Psoas muscle (tissue), 8 donors: Measurements from ENCODE around the gene WDR3. TPM values are rescaled to one million over a fixed set of nuclear protein-coding genes. Genes with fewer than 3 reads are reported as not detected.

Source experiments
- ATAC-seq, 4 donors: fragments of 200-7000 bp; cut with Tn5 transposase; one replicate each; pipeline ENCODE4 v1.9.1; 2020; ENCODE audit warnings: moderate library complexity in 3 of 4, mild to moderate bottlenecking in 2 of 4
- DNase-seq, 2 donors: peaks; one replicate each; pipeline ENCODE4 v3.0.0-alpha.2; 2020
- H3K27ac ChIP-seq: fragments of 200-600 bp; one replicate; pipeline ENCODE4 v1.8.0; 2022
- H3K27me3 ChIP-seq, 3 donors: fragments of 200-600 bp in 1 of 3; one replicate each; pipeline versions ENCODE4 v1.6.1 to v1.8.0; 2013 to 2022; ENCODE audit warnings: low read length in 2 of 3, mild to moderate bottlenecking in 2 of 3, moderate library complexity in 1 of 3; ENCODE audit not compliant: insufficient read depth in 3 of 3
- H3K36me3 ChIP-seq, 2 donors: fragments of 200-600 bp in 1 of 2; one replicate each; pipeline versions ENCODE4 v1.6.1 to v1.8.0; 2013 to 2022; ENCODE audit warnings: low read depth in 1 of 2, mild to moderate bottlenecking in 1 of 2, moderate library complexity in 1 of 2; ENCODE audit not compliant: insufficient read depth in 1 of 2
- H3K4me1 ChIP-seq: fragments of 200-600 bp; one replicate; pipeline ENCODE4 v1.8.0; 2022
- H3K4me3 ChIP-seq: fragments of 200-600 bp; one replicate; pipeline ENCODE4 v1.8.0; 2022; ENCODE audit warnings: mild to moderate bottlenecking
- H3K9me3 ChIP-seq: fragments of 200-600 bp; one replicate; pipeline ENCODE4 v1.8.0; 2022
- WGBS, 3 donors: extraction: QIAGEN DNeasy Blood & Tissue Kit; methylation state at CpG; one replicate each; pipeline versions ENCODE4 v1.1.6 to v1.1.7; 2013; 5-methylcytosine and 5-hydroxymethylcytosine counted together
- intact Hi-C, 2 donors: fragments of 100-400 bp; cut with DNase I; formaldehyde crosslinking; loops; one replicate each; pipeline versions ENCODE4 v1.11.0 to v1.14.2; 2022
- polyA plus RNA-seq, 3 donors: library from polyadenylated mRNA; stranded (reverse); fragments of 200-250 nt; gene quantifications; one replicate each; pipeline ENCODE4 v1.2.3, GENCODE V29; 2013
- total RNA-seq, 4 donors: library from RNA; stranded (reverse); fragmentation: NEBNext Ultra II Directional in 2 of 4; extraction: Animal tissue kit (Norgen Biotek cat#: 25700) in 2 of 4; gene quantifications; one replicate each; pipeline versions ENCODE4 v1.2.1 to v1.2.4, GENCODE V29; 2021 to 2023
- TF ChIP-seq, protein P1 (sequence below): fragments of 200-600 bp; IDR thresholded peaks from one replicate; pipeline ENCODE4 v1.8.0; 2022; ENCODE audit warnings: antibody characterized with exemption
- donor health status: healthy with polysubstance abuse.
- donor health status: DM: no; HTN: no; CAD: no; lungs with moderate emphysema.
- donor health status: Bipolar disorder and iron deficiency.
- donor health status: healthy.
- donor health status: DM: yes; HTN: yes; CAD: no.
- donor health status: DM: no; HTN: no; CAD: no.
- donor health status: DM: no; HTN: no; CAD: no.
- donor health status: DM: yes; HTN: yes; CAD: no.

The WDR3 gene
- total and polyA plus RNA-seq, 7 donors, result 6.5 to 40.3 (median 23.3) TPM

DNA sequence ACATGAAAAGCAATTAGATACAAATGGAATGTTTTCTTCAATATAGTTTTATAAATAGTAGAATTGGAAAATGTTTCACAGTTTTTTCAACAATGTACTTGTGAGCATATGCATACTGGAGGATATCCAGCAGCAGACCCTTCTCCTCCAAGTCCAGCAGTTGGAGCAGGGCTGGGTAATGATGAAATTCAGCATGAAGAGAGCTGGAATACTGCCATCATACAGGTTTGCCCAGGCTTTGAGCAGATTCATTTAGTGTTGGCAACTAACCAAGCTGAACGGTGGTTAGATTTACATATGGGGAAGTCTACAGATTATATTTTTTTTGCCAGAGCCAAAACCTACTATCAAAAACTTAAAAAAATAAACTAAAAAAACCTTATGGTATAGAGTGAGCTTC, 38.3 kb downstream of the WDR3 start:
- peaks cover 6% of the 10 kb centered on the region for H3K4me1 ChIP-seq
- no peak overlapping the region for H3K4me3 ChIP-seq
- WGBS, 3 donors, result 0 to 6% (median 4%) methylated on average over 1 of the region's 1 CpG
- no peaks in the 10 kb centered on the region for H3K9me3 ChIP-seq
- peak in 1 of 4 donors; percentile 18 for ATAC-seq
- no peak overlapping the region for H3K27ac ChIP-seq
- no peaks in the 10 kb centered on the region for H3K27me3 ChIP-seq
- intact Hi-C loops, result no loop called here
- TF ChIP-seq, protein P1, sequence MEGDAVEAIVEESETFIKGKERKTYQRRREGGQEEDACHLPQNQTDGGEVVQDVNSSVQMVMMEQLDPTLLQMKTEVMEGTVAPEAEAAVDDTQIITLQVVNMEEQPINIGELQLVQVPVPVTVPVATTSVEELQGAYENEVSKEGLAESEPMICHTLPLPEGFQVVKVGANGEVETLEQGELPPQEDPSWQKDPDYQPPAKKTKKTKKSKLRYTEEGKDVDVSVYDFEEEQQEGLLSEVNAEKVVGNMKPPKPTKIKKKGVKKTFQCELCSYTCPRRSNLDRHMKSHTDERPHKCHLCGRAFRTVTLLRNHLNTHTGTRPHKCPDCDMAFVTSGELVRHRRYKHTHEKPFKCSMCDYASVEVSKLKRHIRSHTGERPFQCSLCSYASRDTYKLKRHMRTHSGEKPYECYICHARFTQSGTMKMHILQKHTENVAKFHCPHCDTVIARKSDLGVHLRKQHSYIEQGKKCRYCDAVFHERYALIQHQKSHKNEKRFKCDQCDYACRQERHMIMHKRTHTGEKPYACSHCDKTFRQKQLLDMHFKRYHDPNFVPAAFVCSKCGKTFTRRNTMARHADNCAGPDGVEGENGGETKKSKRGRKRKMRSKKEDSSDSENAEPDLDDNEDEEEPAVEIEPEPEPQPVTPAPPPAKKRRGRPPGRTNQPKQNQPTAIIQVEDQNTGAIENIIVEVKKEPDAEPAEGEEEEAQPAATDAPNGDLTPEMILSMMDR, result no peak
- DNase-seq, result no peak
- peaks cover 0 to 15% of the 10 kb centered on the region in 2 donors for H3K36me3 ChIP-seq

DNA sequence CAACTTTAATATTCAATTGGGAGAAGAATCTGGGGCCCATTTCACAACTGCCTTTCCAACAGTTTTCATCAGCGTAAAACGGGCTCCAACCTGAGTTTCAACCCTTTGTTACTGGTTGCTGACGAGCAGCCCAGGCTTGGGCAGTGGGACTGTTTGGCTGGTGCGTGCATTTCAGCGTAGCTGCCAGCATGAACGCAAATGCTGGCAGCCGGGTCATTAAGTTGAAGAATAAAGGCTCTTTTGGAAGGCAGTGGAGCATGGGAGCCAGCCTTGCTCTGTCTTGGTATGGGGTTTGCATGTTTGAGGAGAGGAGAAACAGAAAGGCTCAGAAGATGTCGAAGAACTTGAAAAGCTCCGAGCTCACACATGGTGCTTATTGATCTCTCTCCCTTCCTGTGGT, 40.7 kb downstream of the WDR3 start:
- DNase-seq, result no peak
- 49 to 53% (median 52%) methylated on average over 9 of the region's 9 CpGs for WGBS, 3 donors
- ATAC-seq, result no peak
- H3K9me3 ChIP-seq, result no peaks in the 10 kb centered on the region
- H3K4me3 ChIP-seq, result no peak overlapping the region
- H3K27me3 ChIP-seq, result no peaks in the 10 kb centered on the region
- intact Hi-C loops, result no loop called here
- TF ChIP-seq, protein P1, result no peak
- no peaks in the 10 kb centered on the region for H3K36me3 ChIP-seq
- no peak overlapping the region for H3K27ac ChIP-seq
- H3K4me1 ChIP-seq, result peaks cover 6% of the 10 kb centered on the region

DNA sequence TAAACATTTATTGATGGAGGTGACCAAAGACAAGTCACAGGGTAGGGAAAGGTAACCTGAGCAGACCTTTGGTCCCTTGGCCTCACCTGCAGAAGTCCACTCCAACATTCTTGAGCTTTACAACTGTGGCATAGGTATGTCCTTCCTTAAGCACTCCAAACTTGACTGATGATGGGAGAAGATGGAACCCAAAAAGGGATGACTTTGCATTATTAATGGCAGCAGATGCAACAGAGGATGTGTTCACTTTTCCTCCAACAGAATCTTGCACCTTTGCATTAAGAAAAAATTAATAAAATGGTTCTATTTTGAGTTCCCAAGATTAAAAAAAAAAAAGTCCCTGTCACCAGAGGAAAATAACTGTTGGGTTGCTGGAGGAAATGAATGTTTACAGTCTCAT, 42.2 kb downstream of the WDR3 start:
- Histone ChIP-seq H3K4me3 (no peak overlapping the region), H3K27me3 (no peaks in the 10 kb centered on the region), H3K27ac (no peak overlapping the region), H3K9me3 (no peaks in the 10 kb centered on the region), H3K4me1 (peaks cover 6% of the 10 kb centered on the region), H3K36me3 (no peaks in the 10 kb centered on the region)
- DNase-seq (no peak), ATAC-seq (no peak)
- TF ChIP-seq, protein P1, result no peak
- intact Hi-C loops, result no loop called here

DNA sequence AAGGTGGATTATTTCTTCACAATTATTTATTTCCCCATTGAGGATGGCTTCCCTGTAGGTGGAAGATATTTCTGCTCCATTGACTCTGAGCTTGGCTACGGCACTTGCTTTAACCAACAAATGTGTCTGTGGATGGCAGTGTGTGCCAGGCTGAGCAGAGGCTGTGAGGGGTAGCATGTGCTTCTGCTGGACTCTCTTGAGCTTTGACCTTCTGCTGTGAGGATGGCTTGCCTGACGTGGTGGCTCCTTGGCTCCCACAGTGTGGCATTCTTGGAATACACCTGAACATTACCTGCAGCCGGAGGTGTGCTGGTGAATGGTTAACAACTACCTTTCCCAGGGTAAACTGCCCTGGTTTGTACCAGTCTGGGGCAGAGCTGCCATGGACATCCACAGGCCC, 46.8 kb downstream of the WDR3 start:
- no peak overlapping the region for H3K27ac ChIP-seq
- DNase-seq (no peak), ATAC-seq (no peak)
- TF ChIP-seq, protein P1, result no peak
- H3K9me3 ChIP-seq, result no peaks in the 10 kb centered on the region
- 69 to 75% (median 71%) methylated on average over 3 of the region's 3 CpGs for WGBS, 3 donors
- no peaks in the 10 kb centered on the region for H3K36me3 ChIP-seq
- intact Hi-C loops, result no loop called here
- peaks cover 0 to 5% (median 4%) of the 10 kb centered on the region in 3 donors for H3K27me3 ChIP-seq
- H3K4me1 ChIP-seq, result no peaks in the 10 kb centered on the region
- no peak overlapping the region for H3K4me3 ChIP-seq

DNA sequence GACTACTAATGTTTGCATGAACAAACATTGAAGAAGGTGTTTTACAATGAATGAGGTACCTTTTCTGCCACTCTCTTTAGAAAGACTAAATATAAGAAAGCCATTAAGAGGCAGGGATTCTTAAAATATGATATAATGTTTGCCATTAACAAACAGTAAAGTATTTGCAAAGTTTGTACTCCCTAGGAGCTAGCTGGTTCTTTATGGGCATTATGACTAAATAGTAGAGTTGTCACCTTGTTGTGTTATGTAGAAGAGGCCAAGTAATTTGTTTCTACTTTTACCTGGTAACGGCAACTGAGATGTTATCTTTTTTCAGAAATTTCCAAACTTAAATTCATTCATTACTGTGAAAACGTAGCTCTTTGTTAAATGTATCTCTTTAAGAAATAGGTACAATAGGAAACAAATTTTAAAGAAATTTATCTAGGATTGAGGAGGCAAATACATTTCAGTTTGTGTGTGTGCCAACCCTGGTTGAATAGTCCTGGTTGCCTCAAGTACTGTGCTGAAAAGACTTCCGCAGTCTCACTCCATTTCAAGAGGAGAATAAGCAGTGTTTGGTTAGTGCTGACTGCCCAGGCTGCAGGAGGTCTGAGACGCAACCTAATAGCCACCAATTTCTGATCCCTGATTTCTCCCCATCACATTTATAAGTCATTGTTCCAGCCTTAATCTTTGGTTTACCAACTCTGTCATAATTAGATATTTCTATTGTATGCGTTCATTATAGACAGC, 52.1 kb downstream of the WDR3 start:
- no peaks in the 10 kb centered on the region for H3K4me1 ChIP-seq
- WGBS, 3 donors, result 85 to 90% (median 86%) methylated on average over 5 of the region's 5 CpGs
- ATAC-seq (no peak), DNase-seq (no peak)
- peaks cover 2 to 13% (median 10%) of the 10 kb centered on the region in 3 donors for H3K27me3 ChIP-seq
- no peaks in the 10 kb centered on the region for H3K9me3 ChIP-seq
- TF ChIP-seq, protein P1, result no peak
- no peaks in the 10 kb centered on the region for H3K36me3 ChIP-seq
- intact Hi-C loops, result no loop called here
- H3K27ac ChIP-seq, result no peak overlapping the region
- H3K4me3 ChIP-seq, result no peak overlapping the region
